Left ventricle myocardium inferior (tissue), 1 donor: ENCODE results near the gene ALAS1. TPM values are rescaled to one million over a fixed set of nuclear protein-coding genes. Genes with fewer than 3 reads are reported as not detected.

ENCODE experiments used
- DNase-seq: peaks from one replicate; pipeline ENCODE4 v3.0.0-alpha.2; 2020
- H3K27ac ChIP-seq: fragments of 200-600 bp; replicated peaks from 2 replicates; pipeline ENCODE4 v1.8.0; 2021
- H3K27me3 ChIP-seq: fragments of 200-600 bp; 2 replicates; pipeline ENCODE4 v1.8.0; 2021; ENCODE audit warnings: low read depth
- H3K36me3 ChIP-seq: fragments of 200-600 bp; 2 replicates; pipeline ENCODE4 v1.8.0; 2021
- H3K4me1 ChIP-seq: fragments of 200-600 bp; 2 replicates; pipeline ENCODE4 v1.8.0; 2021
- H3K4me3 ChIP-seq: fragments of 200-600 bp; 2 replicates; pipeline ENCODE4 v1.8.0; 2021; ENCODE audit warnings: mild to moderate bottlenecking, moderate library complexity
- H3K9me3 ChIP-seq: fragments of 200-600 bp; replicated peaks from 2 replicates; pipeline ENCODE4 v1.8.0; 2021
- intact Hi-C: fragments of 100-400 bp; cut with micrococcal nuclease; formaldehyde crosslinking; loops from one replicate; pipeline ENCODE4 v1.11.0; 2022
- total RNA-seq: library from RNA; stranded (reverse); fragmentation: NEBNext Ultra II Directional; extraction: Animal tissue kit (Norgen Biotek cat#: 25700); gene quantifications from one replicate; pipeline ENCODE4 v1.2.1, GENCODE V29; 2021
- TF ChIP-seq, protein P1 (sequence below): fragments of 200-600 bp; IDR thresholded peaks from 2 replicates; pipeline ENCODE4 v1.8.0; 2021; ENCODE audit warnings: antibody characterized with exemption, mild to moderate bottlenecking, borderline replicate concordance
- donor health status: DM: no; HTN: yes; CAD: no; lungs with severe emphysema.

ALAS1 gene
- total RNA-seq, 1 donor from 2014 or later, result 180 TPM

DNA sequence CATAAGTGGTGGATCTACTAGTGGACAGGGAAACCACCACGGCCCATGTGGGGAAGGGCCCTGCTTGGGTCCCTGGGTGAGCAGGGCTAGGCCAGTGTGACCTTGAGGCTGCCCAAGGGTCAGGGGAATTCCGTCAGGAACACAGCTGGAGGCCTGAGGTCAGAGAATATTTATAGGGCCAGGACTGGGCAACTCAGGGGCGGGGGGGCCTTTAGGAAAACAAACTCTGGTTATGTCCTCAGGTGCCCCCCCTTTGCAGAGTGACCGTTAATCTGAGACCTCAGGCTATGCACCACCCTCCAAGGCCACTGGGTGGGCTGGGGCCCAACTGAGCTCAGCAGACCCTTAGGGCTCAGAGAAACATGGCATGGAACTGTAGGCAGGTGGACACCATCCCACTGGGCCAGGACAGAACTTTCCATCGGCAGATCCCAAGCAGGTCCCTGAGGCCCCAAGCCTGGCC is 38.5 kb downstream of the ALAS1 start:
- H3K27me3 ChIP-seq, result no peaks in the 10 kb centered on the region

DNA sequence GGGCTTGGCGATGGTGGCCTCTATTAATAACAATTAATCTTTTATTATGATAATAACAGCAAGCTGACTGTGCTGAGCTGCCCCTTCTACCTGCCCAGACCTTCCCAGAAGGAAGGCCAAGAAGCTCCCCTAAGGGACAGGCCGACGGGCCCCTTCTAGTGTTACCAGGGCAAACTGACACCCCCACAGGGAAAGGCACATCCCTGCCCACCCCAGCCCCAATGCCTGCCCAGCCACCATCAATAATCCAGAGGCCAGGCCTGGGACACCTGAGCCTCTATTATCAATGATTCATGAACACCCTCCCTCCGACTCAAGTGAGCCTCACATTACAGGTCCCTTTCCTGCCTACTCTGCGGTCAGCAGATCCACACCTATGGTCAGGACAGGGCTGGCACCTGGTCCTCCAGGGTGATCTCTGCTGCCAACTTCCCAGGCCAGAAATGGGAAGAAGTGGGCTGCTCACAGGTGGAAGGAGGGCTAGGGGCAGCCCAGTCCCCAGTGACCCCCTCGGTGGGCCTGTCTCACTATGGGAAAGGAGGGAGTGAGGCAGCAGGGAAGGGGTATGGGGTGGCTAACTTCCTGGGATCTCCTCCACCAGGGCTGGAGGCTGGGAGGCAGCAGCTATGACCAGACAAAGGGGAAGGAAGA is 39.2 kb downstream of the ALAS1 start:
- no peaks in the 10 kb centered on the region for H3K27me3 ChIP-seq
- TF ChIP-seq, protein P1, sequence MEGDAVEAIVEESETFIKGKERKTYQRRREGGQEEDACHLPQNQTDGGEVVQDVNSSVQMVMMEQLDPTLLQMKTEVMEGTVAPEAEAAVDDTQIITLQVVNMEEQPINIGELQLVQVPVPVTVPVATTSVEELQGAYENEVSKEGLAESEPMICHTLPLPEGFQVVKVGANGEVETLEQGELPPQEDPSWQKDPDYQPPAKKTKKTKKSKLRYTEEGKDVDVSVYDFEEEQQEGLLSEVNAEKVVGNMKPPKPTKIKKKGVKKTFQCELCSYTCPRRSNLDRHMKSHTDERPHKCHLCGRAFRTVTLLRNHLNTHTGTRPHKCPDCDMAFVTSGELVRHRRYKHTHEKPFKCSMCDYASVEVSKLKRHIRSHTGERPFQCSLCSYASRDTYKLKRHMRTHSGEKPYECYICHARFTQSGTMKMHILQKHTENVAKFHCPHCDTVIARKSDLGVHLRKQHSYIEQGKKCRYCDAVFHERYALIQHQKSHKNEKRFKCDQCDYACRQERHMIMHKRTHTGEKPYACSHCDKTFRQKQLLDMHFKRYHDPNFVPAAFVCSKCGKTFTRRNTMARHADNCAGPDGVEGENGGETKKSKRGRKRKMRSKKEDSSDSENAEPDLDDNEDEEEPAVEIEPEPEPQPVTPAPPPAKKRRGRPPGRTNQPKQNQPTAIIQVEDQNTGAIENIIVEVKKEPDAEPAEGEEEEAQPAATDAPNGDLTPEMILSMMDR, result no peak
- no peaks in the 10 kb centered on the region for H3K9me3 ChIP-seq
- peak overlapping the region; percentile 91 for H3K4me3 ChIP-seq
- intact Hi-C loops, result no loop called here
- peak overlapping the region; percentile 94 for H3K27ac ChIP-seq
- DNase-seq, result no peak
- peaks cover 82% of the 10 kb centered on the region for H3K4me1 ChIP-seq
- peaks cover 13% of the 10 kb centered on the region for H3K36me3 ChIP-seq

More for the DNA sequence above, 38.5 kb downstream of the ALAS1 start:
- TF ChIP-seq, protein P1, result no peak
- Histone ChIP-seq H3K4me1 (peaks cover 88% of the 10 kb centered on the region), H3K9me3 (no peaks in the 10 kb centered on the region), H3K27ac (peak overlapping the region; percentile 94), H3K4me3 (peak overlapping the region; percentile 91), H3K36me3 (peaks cover 19% of the 10 kb centered on the region)
- intact Hi-C loops, result no loop called here
- DNase-seq, result peak; percentile 20

DNA sequence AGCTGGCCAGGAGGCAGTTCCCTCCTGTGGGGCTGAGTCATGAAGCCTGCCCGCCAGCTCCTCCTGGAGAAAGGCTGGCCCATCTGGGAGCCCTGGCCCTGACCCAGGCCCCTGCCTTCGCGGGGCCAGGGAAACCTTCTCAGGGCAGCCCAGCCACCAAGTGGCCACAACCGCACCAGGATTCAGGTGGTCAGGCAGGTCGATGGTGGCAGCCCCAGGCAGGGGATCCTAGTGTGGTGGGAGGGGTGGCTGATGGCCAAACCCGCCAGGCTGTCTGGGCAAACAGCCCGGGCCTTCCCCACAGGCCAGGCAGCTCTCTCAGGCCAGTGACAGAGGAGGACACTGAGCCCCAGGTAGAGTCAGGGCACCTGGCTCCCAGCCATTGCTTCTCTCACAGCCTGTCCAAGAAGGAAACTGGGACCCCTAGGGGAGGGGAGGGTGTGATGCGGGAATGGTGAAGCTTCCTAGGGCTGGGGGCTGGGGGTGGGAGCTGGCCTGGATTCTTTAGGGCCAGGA is 39.8 kb downstream of the ALAS1 start:
- TF ChIP-seq, protein P1, result no peak
- intact Hi-C loops, result no loop called here
- Histone ChIP-seq H3K27me3 (no peaks in the 10 kb centered on the region), H3K4me3 (peak overlapping the region; percentile 91), H3K36me3 (peaks cover 7% of the 10 kb centered on the region), H3K4me1 (peaks cover 76% of the 10 kb centered on the region), H3K9me3 (no peaks in the 10 kb centered on the region), H3K27ac (peak overlapping the region; percentile 94)
- peak; percentile 86 for DNase-seq

DNA sequence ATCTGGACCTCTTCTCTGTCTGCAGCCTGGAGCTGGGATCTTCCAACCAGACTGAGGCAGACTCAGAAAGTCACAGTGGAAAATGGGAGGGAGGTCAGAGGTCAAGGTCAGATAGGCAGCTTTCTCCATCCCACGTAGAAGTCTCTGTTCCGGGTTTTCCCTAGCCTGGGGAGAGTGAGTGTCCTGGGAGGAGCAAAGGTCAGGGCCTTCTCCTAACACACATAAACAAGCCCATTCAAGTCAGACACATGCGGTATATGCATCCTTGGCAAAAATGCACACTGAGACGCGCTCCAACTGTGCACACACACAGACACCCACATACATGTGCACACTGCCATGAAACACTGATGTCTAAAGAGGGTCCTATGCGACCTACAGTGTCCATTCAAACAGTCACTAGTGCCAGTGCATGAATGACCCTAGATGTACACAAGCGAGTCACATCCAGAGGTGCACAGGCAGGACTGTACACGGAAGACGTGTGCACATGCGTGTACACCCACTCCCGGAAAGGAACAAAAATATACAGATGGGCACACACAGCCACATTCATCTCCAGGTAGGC is 40.3 kb downstream of the ALAS1 start:
- intact Hi-C loops, result no loop called here
- peaks cover 3% of the 10 kb centered on the region for H3K36me3 ChIP-seq
- H3K27me3 ChIP-seq, result no peaks in the 10 kb centered on the region
- peaks cover 70% of the 10 kb centered on the region for H3K4me1 ChIP-seq
- TF ChIP-seq, protein P1, result no peak
- peak overlapping the region; percentile 94 for H3K27ac ChIP-seq
- DNase-seq, result no peak
- H3K4me3 ChIP-seq, result peak overlapping the region; percentile 91
- no peaks in the 10 kb centered on the region for H3K9me3 ChIP-seq

DNA sequence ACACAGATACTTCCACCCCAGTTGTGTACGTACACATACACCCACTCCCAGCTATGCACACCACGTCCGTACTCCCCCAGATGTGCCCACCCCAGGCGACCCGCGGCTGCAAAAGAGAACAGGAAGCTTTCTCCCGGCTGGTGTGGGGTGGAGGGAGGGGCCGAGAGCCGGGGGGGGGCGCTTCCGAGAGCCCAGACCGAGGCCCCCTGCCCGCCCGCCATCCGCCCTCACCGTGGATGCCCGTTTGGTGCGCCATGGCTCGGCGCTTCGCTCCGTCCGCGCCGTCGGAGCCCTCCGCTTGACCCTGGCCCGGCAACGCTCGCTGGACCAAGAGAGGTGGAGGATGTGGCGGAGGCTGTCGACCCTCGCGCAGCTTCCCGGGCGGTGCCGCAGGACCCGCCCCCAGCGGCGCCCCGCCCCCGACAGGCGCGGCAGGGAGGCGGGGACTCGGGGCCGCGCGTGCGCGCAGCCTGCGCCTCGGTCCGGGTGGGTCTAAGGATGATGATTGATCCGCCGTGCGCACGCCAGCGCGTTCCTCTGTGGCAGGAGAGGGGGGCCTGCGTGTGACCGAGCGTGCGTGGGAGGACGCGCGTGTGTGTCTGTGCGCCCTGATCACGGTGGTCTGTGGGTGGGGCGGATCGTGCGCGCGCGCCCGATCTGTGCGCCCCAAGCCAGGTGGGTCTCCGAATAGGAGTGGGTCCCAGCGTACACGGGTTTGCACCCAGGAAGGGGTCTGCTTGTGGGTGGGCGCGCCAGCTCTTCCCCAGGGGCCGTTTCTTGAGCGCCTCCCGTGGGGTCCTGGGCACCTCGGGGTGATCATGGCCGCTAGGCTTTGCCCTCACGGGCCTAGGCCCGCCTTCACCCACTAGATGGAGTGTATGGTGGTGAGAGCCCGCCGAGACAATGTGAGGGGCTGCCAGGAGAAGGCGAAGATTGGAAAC is 41.1 kb downstream of the ALAS1 start, which contains the start of gene TWF2:
TWF2 (minus strand) TSS at position 398 of the 941 bp plus-strand sequence; CDS start at position 256, 142 bp downstream.
- peak within 1 kb of the TSS; percentile 91 for H3K4me3 ChIP-seq
- peaks cover 67% of the 10 kb centered on the region for H3K4me1 ChIP-seq
- DNase-seq, result peak; percentile 80
- H3K27ac ChIP-seq, result peak within 1 kb of the TSS; percentile 94
- TF ChIP-seq, protein P1, result peak; percentile 58
- H3K36me3 ChIP-seq, result no peaks in the 10 kb centered on the region
- H3K9me3 ChIP-seq, result no peaks in the 10 kb centered on the region
- no peaks in the 10 kb centered on the region for H3K27me3 ChIP-seq
- intact Hi-C loops, result no loop called here
